Measurements from ENCODE around the gene ZFAND6.

ZFAND6 gene

GRCh38 chr15:80106051-80106450, 46.6 kb downstream of the ZFAND6 start:
- ChIA-PET POLR2A (no interaction called here), CTCF (no interaction called here)
- no peak for TF ChIP-seq BHLHE40 (IDR thresholded peaks at IDR 0.05; ENCODE audit: borderline replicate concordance)
- no peak for TF ChIP-seq ZNF384 (IDR thresholded peaks at IDR 0.05)
- no peak for DNase-seq (ENCODE audit: extremely low spot score)

- CTCF ChIA-PET, result no interaction called here
- POLR2A ChIA-PET, result interaction anchor here (0.6 kb wide), 1 partner anchor 46 kb away, joined by 3 read pairs; no protein-coding TSS in a partner anchor
- TF ChIP-seq L3MBTL2 (conservative IDR thresholded peaks at IDR 0.05) (no peak), CTBP1 (IDR thresholded peaks at IDR 0.05; ENCODE audit: borderline replicate concordance) (no peak), FOXK2 (IDR thresholded peaks at IDR 0.05) (no peak), LEF1 (IDR thresholded peaks at IDR 0.05; ENCODE audit: borderline replicate concordance) (no peak), ARNT (IDR thresholded peaks at IDR 0.05) (no peak), ZNF384 (IDR thresholded peaks at IDR 0.05) (no peak), TARDBP (IDR thresholded peaks at IDR 0.05) (no peak), BHLHE40 (IDR thresholded peaks at IDR 0.05; ENCODE audit: borderline replicate concordance) (no peak), SP1 (IDR thresholded peaks at IDR 0.05) (no peak), NFRKB (IDR thresholded peaks at IDR 0.05) (no peak), FOXA1 (IDR thresholded peaks at IDR 0.05) (no peak), SUZ12 (IDR thresholded peaks at IDR 0.05) (no peak)
- DNase-seq (ENCODE audit: extremely low spot score), result no peak
Observed at GRCh38 chr15:80107204-80107603, 47.7 kb downstream of the ZFAND6 start.

- no peak for DNase-seq (ENCODE audit: extremely low spot score)
- TF ChIP-seq CTBP1 (IDR thresholded peaks at IDR 0.05; ENCODE audit: borderline replicate concordance), result no peak
- ChIA-PET CTCF (no interaction called here), POLR2A (interaction anchor here (0.6 kb wide), 1 partner anchor 47 kb away, joined by 3 read pairs; no protein-coding TSS in a partner anchor)
Observed at GRCh38 chr15:80107774-80108173, 48.3 kb downstream of the ZFAND6 start.

GRCh38 chr15:80109388-80109787, 49.9 kb downstream of the ZFAND6 start:
- no peak for DNase-seq (ENCODE audit: extremely low spot score)
- CTCF ChIA-PET, result no interaction called here
- POLR2A ChIA-PET, result no interaction called here
- no peak for TF ChIP-seq LEF1 (IDR thresholded peaks at IDR 0.05; ENCODE audit: borderline replicate concordance)
- TF ChIP-seq CTBP1 (IDR thresholded peaks at IDR 0.05; ENCODE audit: borderline replicate concordance), result no peak
- TF ChIP-seq BHLHE40 (IDR thresholded peaks at IDR 0.05; ENCODE audit: borderline replicate concordance), result no peak
- TF ChIP-seq SP1 (IDR thresholded peaks at IDR 0.05), result no peak
- no peak for TF ChIP-seq NFRKB (IDR thresholded peaks at IDR 0.05)
- TF ChIP-seq FOXM1 (IDR thresholded peaks at IDR 0.05; ENCODE audit: borderline replicate concordance), result no peak
- TF ChIP-seq ELF4 (IDR thresholded peaks at IDR 0.05), result no peak
- TF ChIP-seq ZNF384 (IDR thresholded peaks at IDR 0.05), result no peak
- no peak for TF ChIP-seq PKNOX1 (IDR thresholded peaks at IDR 0.05)
- no peak for TF ChIP-seq ARNT (IDR thresholded peaks at IDR 0.05)
- no peak for TF ChIP-seq HDGF (IDR thresholded peaks at IDR 0.05; ENCODE audit: borderline replicate concordance)
- no peak for TF ChIP-seq FOXA1 (IDR thresholded peaks at IDR 0.05)
- no peak for TF ChIP-seq SUZ12 (IDR thresholded peaks at IDR 0.05)
- TF ChIP-seq L3MBTL2 (conservative IDR thresholded peaks at IDR 0.05), result no peak
- TF ChIP-seq FOXK2 (IDR thresholded peaks at IDR 0.05), result no peak
- no peak for TF ChIP-seq TARDBP (IDR thresholded peaks at IDR 0.05)

- POLR2A ChIA-PET, result no interaction called here
- CTCF ChIA-PET, result no interaction called here
- no peak for DNase-seq (ENCODE audit: extremely low spot score)
- TF ChIP-seq FOXK2 (IDR thresholded peaks at IDR 0.05) (no peak), LEF1 (IDR thresholded peaks at IDR 0.05; ENCODE audit: borderline replicate concordance) (no peak), CTBP1 (IDR thresholded peaks at IDR 0.05; ENCODE audit: borderline replicate concordance) (no peak), SUZ12 (IDR thresholded peaks at IDR 0.05) (no peak), TARDBP (IDR thresholded peaks at IDR 0.05) (no peak), PKNOX1 (IDR thresholded peaks at IDR 0.05) (no peak), ZNF384 (IDR thresholded peaks at IDR 0.05) (no peak)
Observed at GRCh38 chr15:80110920-80111319, 51.4 kb downstream of the ZFAND6 start.

- no peak for DNase-seq (ENCODE audit: extremely low spot score)
- ChIA-PET POLR2A (interaction anchor here (0.6 to 1.2 kb wide), 2 partner anchors 20 to 54 kb away, joined by 3 read pairs; no protein-coding TSS in a partner anchor), CTCF (interaction anchor here (0.6 kb wide), 1 partner anchor 129 kb away, joined by 3 read pairs; no protein-coding TSS in a partner anchor)
- TF ChIP-seq FOXA1 (IDR thresholded peaks at IDR 0.05), result no peak
- TF ChIP-seq ARNT (IDR thresholded peaks at IDR 0.05), result no peak
- no peak for TF ChIP-seq HDGF (IDR thresholded peaks at IDR 0.05; ENCODE audit: borderline replicate concordance)
- TF ChIP-seq TARDBP (IDR thresholded peaks at IDR 0.05), result no peak
- TF ChIP-seq NFRKB (IDR thresholded peaks at IDR 0.05), result no peak
- TF ChIP-seq FOXK2 (IDR thresholded peaks at IDR 0.05), result no peak
- no peak for TF ChIP-seq LEF1 (IDR thresholded peaks at IDR 0.05; ENCODE audit: borderline replicate concordance)
- no peak for TF ChIP-seq FOXM1 (IDR thresholded peaks at IDR 0.05; ENCODE audit: borderline replicate concordance)
- TF ChIP-seq BHLHE40 (IDR thresholded peaks at IDR 0.05; ENCODE audit: borderline replicate concordance), result no peak
- no peak for TF ChIP-seq ZNF384 (IDR thresholded peaks at IDR 0.05)
- TF ChIP-seq ELF4 (IDR thresholded peaks at IDR 0.05), result no peak
- TF ChIP-seq SP1 (IDR thresholded peaks at IDR 0.05), result no peak
- no peak for TF ChIP-seq PKNOX1 (IDR thresholded peaks at IDR 0.05)
- no peak for TF ChIP-seq CTBP1 (IDR thresholded peaks at IDR 0.05; ENCODE audit: borderline replicate concordance)
- TF ChIP-seq SUZ12 (IDR thresholded peaks at IDR 0.05), result no peak
- TF ChIP-seq L3MBTL2 (conservative IDR thresholded peaks at IDR 0.05), result no peak
Observed at GRCh38 chr15:80114114-80114513, 54.6 kb downstream of the ZFAND6 start.

GRCh38 chr15:80115021-80115420, 55.5 kb downstream of the ZFAND6 start:
- ChIA-PET CTCF (no interaction called here), POLR2A (no interaction called here)
- TF ChIP-seq PKNOX1 (IDR thresholded peaks at IDR 0.05), result no peak
- no peak for TF ChIP-seq FOXK2 (IDR thresholded peaks at IDR 0.05)
- no peak for TF ChIP-seq HDGF (IDR thresholded peaks at IDR 0.05; ENCODE audit: borderline replicate concordance)
- no peak for TF ChIP-seq TARDBP (IDR thresholded peaks at IDR 0.05)
- no peak for TF ChIP-seq SUZ12 (IDR thresholded peaks at IDR 0.05)
- TF ChIP-seq ARNT (IDR thresholded peaks at IDR 0.05), result no peak
- no peak for TF ChIP-seq NFRKB (IDR thresholded peaks at IDR 0.05)
- TF ChIP-seq ELF4 (IDR thresholded peaks at IDR 0.05), result no peak
- TF ChIP-seq LEF1 (IDR thresholded peaks at IDR 0.05; ENCODE audit: borderline replicate concordance), result no peak
- no peak for TF ChIP-seq SP1 (IDR thresholded peaks at IDR 0.05)
- TF ChIP-seq CTBP1 (IDR thresholded peaks at IDR 0.05; ENCODE audit: borderline replicate concordance), result no peak
- TF ChIP-seq FOXA1 (IDR thresholded peaks at IDR 0.05), result no peak
- TF ChIP-seq FOXM1 (IDR thresholded peaks at IDR 0.05; ENCODE audit: borderline replicate concordance), result no peak
- TF ChIP-seq ZNF384 (IDR thresholded peaks at IDR 0.05), result no peak
- no peak for TF ChIP-seq L3MBTL2 (conservative IDR thresholded peaks at IDR 0.05)
- no peak for DNase-seq (ENCODE audit: extremely low spot score)

Measured in HEK293T (cell line).